ENCODE results near the gene PPP2R5A. TPM values are rescaled to one million over a fixed set of nuclear protein-coding genes. Genes with fewer than 3 reads are reported as not detected.

PPP2R5A gene
- total RNA-seq, 1 donor from 2014 or later = 24.2 TPM

DNA sequence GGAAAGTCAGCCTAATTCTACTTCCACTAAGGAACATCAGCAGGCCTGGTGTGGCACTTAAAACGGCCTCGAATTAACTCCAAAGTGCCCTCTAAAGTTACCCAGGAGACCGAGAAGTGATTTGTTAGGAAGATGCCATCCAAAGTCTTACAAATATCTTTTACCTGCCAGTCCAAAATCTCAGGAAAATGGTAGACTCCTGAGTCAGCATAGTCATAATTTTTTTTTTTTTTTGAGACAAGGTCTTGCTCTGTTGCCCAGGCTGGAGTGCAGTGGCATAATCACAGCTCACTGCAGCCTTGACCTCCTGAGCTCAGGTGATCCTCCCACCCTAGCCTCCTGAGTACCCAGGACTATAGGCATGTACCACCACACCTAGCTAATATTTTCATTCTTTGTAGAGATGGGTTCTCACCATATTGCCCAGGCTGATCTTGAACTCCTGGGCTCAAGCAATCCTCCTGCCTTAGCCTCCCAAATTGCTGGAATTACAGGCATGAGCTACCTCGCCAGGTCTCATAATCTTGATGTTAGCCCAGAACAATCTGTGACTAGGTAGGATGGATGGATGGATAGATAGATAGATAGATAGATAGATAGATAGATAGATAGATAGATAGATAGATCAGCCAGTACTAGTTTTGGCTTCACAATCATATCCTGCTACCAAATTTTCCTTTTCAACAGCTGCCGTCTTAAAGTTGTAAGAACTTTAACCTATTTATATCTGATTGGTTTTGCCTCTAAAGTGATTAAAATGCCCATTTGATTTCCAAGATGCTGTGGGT lies 25.3 kb upstream of the PPP2R5A start:
- FAIRE-seq (no peak), DNase-seq (ENCODE audit: low read depth) (no peak)
- TF ChIP-seq, protein P1, sequence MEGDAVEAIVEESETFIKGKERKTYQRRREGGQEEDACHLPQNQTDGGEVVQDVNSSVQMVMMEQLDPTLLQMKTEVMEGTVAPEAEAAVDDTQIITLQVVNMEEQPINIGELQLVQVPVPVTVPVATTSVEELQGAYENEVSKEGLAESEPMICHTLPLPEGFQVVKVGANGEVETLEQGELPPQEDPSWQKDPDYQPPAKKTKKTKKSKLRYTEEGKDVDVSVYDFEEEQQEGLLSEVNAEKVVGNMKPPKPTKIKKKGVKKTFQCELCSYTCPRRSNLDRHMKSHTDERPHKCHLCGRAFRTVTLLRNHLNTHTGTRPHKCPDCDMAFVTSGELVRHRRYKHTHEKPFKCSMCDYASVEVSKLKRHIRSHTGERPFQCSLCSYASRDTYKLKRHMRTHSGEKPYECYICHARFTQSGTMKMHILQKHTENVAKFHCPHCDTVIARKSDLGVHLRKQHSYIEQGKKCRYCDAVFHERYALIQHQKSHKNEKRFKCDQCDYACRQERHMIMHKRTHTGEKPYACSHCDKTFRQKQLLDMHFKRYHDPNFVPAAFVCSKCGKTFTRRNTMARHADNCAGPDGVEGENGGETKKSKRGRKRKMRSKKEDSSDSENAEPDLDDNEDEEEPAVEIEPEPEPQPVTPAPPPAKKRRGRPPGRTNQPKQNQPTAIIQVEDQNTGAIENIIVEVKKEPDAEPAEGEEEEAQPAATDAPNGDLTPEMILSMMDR (IDR thresholded peaks at IDR 0.05; ENCODE audit: insufficient read depth, low read length, severe bottlenecking) = no peak
- H3K27me3 ChIP-seq (ENCODE audit: control insufficient read depth, insufficient read depth, low read length) = no peaks in the 10 kb centered on the region
- no peaks in the 10 kb centered on the region for H3K36me3 ChIP-seq (ENCODE audit: control insufficient read depth, insufficient read depth, low read length)
- no peak overlapping the region for H3K4me3 ChIP-seq (ENCODE audit: low read depth, low read length)

DNA sequence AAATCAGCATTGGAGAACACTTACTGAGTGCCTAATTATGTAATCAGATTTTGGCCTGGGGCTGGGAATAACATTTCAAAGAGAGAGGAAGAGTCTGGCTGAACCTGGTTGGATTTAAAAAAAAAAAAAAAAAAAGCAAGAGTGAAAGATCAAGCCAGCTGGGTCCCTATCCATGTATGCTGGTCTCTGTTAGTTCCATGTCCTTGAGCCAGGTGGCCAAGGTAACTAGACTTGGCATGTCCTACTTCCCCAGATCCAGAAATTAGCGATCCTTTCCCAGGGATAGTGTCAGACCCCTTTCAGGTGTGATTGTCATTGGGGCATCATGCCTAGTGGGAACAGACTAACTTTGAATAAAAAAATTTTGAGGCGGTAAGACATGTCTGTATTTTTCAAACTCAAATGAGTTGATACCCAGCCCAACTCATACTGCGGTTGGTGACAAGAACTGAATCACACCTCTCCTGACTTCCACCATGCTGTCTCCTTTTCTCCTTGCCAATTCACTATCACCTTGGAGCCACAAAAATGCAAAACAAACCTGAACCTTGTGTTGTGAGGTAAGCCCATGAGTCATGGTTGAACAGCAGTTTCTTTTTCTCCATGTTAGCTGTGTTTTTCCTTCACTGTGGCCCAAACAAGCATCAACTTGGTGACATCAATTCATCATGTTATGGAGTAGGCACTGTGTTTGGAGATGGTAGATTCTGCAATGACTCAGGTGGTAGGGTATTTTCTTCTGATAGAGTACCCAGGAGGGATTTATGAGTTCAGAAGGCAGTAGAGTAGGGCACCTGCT lies 24.5 kb upstream of the PPP2R5A start:
- no peak overlapping the region for H3K4me3 ChIP-seq (ENCODE audit: low read depth, low read length)
- peak; percentile 99 for FAIRE-seq
- DNase-seq (ENCODE audit: low read depth) = peak; percentile 100

DNA sequence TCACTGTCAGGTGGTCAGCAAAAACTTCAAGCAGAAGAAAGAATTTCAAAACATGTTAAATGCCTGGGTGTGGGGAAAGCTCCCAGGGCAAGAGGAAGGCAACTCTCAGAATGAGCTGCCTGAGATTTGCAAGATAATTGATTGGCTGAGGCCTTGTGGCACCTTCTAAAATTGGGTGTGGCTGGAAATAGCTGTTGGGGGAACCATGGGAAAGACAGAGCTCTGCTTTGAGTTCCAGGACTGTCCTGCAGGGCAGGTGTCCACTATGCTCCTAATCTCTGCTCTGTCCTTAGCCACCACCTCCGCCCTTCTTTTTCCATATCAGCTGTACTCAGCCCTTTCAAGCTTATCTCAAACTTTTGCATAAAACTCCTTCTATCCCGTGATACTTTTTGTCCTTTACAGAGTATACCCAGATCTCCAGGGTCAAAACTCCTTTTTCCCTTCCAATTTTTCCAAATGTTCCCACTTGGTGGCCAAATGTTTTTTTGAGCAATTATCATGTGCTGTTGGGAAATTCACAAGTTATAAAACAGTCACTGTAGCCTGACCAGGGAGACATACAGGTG lies 23.8 kb upstream of the PPP2R5A start:
- Histone ChIP-seq H3K4me3 (ENCODE audit: low read depth, low read length) (no peak overlapping the region), H3K27me3 (ENCODE audit: control insufficient read depth, insufficient read depth, low read length) (no peaks in the 10 kb centered on the region), H3K36me3 (ENCODE audit: control insufficient read depth, insufficient read depth, low read length) (no peaks in the 10 kb centered on the region)
- TF ChIP-seq, protein P1 (IDR thresholded peaks at IDR 0.05; ENCODE audit: insufficient read depth, low read length, severe bottlenecking) = peak; percentile 2
- no peak for FAIRE-seq
- no peak for DNase-seq (ENCODE audit: low read depth)

More for the DNA sequence above, 24.5 kb upstream of the PPP2R5A start:
- TF ChIP-seq, protein P1 (IDR thresholded peaks at IDR 0.05; ENCODE audit: insufficient read depth, low read length, severe bottlenecking) = no peak
- Histone ChIP-seq H3K27me3 (ENCODE audit: control insufficient read depth, insufficient read depth, low read length) (no peaks in the 10 kb centered on the region), H3K36me3 (ENCODE audit: control insufficient read depth, insufficient read depth, low read length) (no peaks in the 10 kb centered on the region)

DNA sequence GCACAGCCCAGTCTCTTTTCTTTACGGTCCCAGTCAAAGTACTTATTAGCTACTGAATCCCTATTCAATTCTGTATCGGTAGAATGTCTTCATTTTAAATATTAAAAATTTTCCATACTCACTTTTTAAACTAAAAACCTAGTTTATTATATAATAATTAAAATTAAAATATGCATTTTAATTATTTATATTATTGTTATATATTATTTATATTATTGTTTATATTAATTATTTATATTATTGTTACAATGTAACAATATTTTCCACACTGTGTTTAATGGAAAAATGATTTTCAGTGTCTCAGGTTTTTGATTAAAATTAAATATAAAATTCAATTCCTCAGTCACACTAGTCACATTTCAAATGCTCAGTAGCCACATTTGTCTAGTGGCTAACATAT lies 18.2 kb upstream of the PPP2R5A start:
- no peaks in the 10 kb centered on the region for H3K36me3 ChIP-seq (ENCODE audit: control insufficient read depth, insufficient read depth, low read length)
- peaks cover 2% of the 10 kb centered on the region for H3K27me3 ChIP-seq (ENCODE audit: control insufficient read depth, insufficient read depth, low read length)
- no peak overlapping the region for H3K4me3 ChIP-seq (ENCODE audit: low read depth, low read length)
- DNase-seq (ENCODE audit: low read depth) = no peak
- FAIRE-seq = no peak
- TF ChIP-seq, protein P1 (IDR thresholded peaks at IDR 0.05; ENCODE audit: insufficient read depth, low read length, severe bottlenecking) = no peak

DNA sequence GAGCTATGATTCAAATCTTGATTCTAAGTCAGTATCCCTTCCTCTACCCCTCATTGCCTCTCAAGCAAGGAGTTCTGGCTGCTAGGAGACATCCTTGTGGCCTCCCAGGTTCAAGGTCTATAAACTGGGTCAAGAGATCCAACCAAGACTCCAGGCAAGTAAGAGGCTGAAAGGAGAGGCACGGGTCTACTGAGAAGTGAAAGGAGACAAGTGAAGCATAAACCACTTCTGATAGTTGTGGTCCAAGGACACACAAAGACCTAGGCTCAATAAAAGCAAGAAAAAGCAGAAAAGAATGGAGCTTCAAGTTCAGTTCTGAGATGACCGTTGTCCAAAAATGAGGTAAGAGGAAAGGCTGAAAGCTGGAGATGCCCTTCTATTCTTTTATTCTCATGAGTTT lies 17.8 kb upstream of the PPP2R5A start:
- Histone ChIP-seq H3K36me3 (ENCODE audit: control insufficient read depth, insufficient read depth, low read length) (no peaks in the 10 kb centered on the region), H3K4me3 (ENCODE audit: low read depth, low read length) (no peak overlapping the region), H3K27me3 (ENCODE audit: control insufficient read depth, insufficient read depth, low read length) (peaks cover 2% of the 10 kb centered on the region)
- TF ChIP-seq, protein P1 (IDR thresholded peaks at IDR 0.05; ENCODE audit: insufficient read depth, low read length, severe bottlenecking) = no peak
- DNase-seq (ENCODE audit: low read depth) (no peak), FAIRE-seq (peak; percentile 7)
